Measurements from ENCODE around the gene NPSR1.

The NPSR1 gene

GRCh38 chr7:34673066-34673465 lies 15.0 kb downstream of the NPSR1 start:
- no peak for TF ChIP-seq POLR2A (IDR thresholded peaks at IDR 0.05; ENCODE audit: low read depth, low read length)
- DNase-seq (ENCODE audit: insufficient read length, low spot score): no peak
- FAIRE-seq: no peak

GRCh38 chr7:34675749-34676374 lies 17.8 kb downstream of the NPSR1 start:
- TF ChIP-seq POLR2A (IDR thresholded peaks at IDR 0.05; ENCODE audit: low read depth, low read length): no peak
- FAIRE-seq (no peak), DNase-seq (ENCODE audit: insufficient read length, low spot score) (peak; percentile 25)

- DNase-seq (ENCODE audit: insufficient read length, low spot score) (no peak), FAIRE-seq (no peak)
- TF ChIP-seq POLR2A (IDR thresholded peaks at IDR 0.05; ENCODE audit: low read depth, low read length): no peak
Measured at GRCh38 chr7:34677491-34677890, 19.5 kb downstream of the NPSR1 start.

- FAIRE-seq: no peak
- TF ChIP-seq POLR2A (IDR thresholded peaks at IDR 0.05; ENCODE audit: low read depth, low read length): no peak
- DNase-seq (ENCODE audit: insufficient read length, low spot score): no peak
Measured at GRCh38 chr7:34687529-34687928, 29.5 kb downstream of the NPSR1 start.

- no peak for FAIRE-seq
- no peak for DNase-seq (ENCODE audit: insufficient read length, low spot score)
- TF ChIP-seq POLR2A (IDR thresholded peaks at IDR 0.05; ENCODE audit: low read depth, low read length): no peak
Measured at GRCh38 chr7:34696415-34696814, 38.4 kb downstream of the NPSR1 start.

GRCh38 chr7:34709771-34710170 lies 51.8 kb downstream of the NPSR1 start:
- FAIRE-seq: no peak
- TF ChIP-seq POLR2A (IDR thresholded peaks at IDR 0.05; ENCODE audit: low read depth, low read length): no peak
- DNase-seq (ENCODE audit: insufficient read length, low spot score): no peak

- DNase-seq (ENCODE audit: insufficient read length, low spot score): no peak
- no peak for FAIRE-seq
- TF ChIP-seq POLR2A (IDR thresholded peaks at IDR 0.05; ENCODE audit: low read depth, low read length): no peak
Measured at GRCh38 chr7:34718867-34719266, 60.8 kb downstream of the NPSR1 start.

- TF ChIP-seq POLR2A (IDR thresholded peaks at IDR 0.05; ENCODE audit: low read depth, low read length): no peak
- DNase-seq (ENCODE audit: insufficient read length, low spot score) (no peak), FAIRE-seq (no peak)
Measured at GRCh38 chr7:34719636-34720035, 61.6 kb downstream of the NPSR1 start.

GRCh38 chr7:34720289-34720688 lies 62.3 kb downstream of the NPSR1 start:
- DNase-seq (ENCODE audit: insufficient read length, low spot score) (no peak), FAIRE-seq (no peak)
- no peak for TF ChIP-seq POLR2A (IDR thresholded peaks at IDR 0.05; ENCODE audit: low read depth, low read length)

- no peak for FAIRE-seq
- no peak for TF ChIP-seq POLR2A (IDR thresholded peaks at IDR 0.05; ENCODE audit: low read depth, low read length)
- no peak for DNase-seq (ENCODE audit: insufficient read length, low spot score)
Measured at GRCh38 chr7:34723338-34723737, 65.3 kb downstream of the NPSR1 start.

GRCh38 chr7:34723866-34724490 lies 66.0 kb downstream of the NPSR1 start:
- no peak for FAIRE-seq
- no peak for TF ChIP-seq POLR2A (IDR thresholded peaks at IDR 0.05; ENCODE audit: low read depth, low read length)
- DNase-seq (ENCODE audit: insufficient read length, low spot score): no peak

GRCh38 chr7:34726221-34726620 lies 68.2 kb downstream of the NPSR1 start:
- FAIRE-seq: no peak
- TF ChIP-seq POLR2A (IDR thresholded peaks at IDR 0.05; ENCODE audit: low read depth, low read length): no peak
- DNase-seq (ENCODE audit: insufficient read length, low spot score): no peak

- DNase-seq (ENCODE audit: insufficient read length, low spot score) (no peak), FAIRE-seq (no peak)
- TF ChIP-seq POLR2A (IDR thresholded peaks at IDR 0.05; ENCODE audit: low read depth, low read length): no peak
Measured at GRCh38 chr7:34727464-34727995, 69.5 kb downstream of the NPSR1 start.

- FAIRE-seq (no peak), DNase-seq (ENCODE audit: insufficient read length, low spot score) (no peak)
- no peak for TF ChIP-seq POLR2A (IDR thresholded peaks at IDR 0.05; ENCODE audit: low read depth, low read length)
Measured at GRCh38 chr7:34728156-34728555, 70.1 kb downstream of the NPSR1 start.

GRCh38 chr7:34734771-34735170 lies 76.8 kb downstream of the NPSR1 start:
- DNase-seq (ENCODE audit: insufficient read length, low spot score) (no peak), FAIRE-seq (no peak)

More at GRCh38 chr7:34734771-34735170, 76.8 kb downstream of the NPSR1 start:
- TF ChIP-seq POLR2A (IDR thresholded peaks at IDR 0.05; ENCODE audit: low read depth, low read length): no peak
